HEK293 (cell line): ENCODE measurements around the gene HEYL.

Experiments
- CTCF ChIA-PET: fragments of 350-600 bp; formaldehyde crosslinking; extraction: SDS; loops from one replicate; lab custom pipeline; 2021; ENCODE audit warnings: antibody characterized with exemption; lab: Yijun Ruan, JAX
- POLR2A ChIA-PET: fragments of 300-600 bp; formaldehyde crosslinking; extraction: SDS; loops from one replicate; lab custom pipeline; 2020; ENCODE audit warnings: antibody characterized with exemption, inconsistent platforms; lab: Yijun Ruan, JAX
- H3K27ac ChIP-seq: fragments of 200-500 bp; sonication (Bioruptor generic); 2 replicates; pipeline ENCODE4 v1.5.1; 2014; ENCODE audit warnings: low read depth, low read length, control low read depth, inconsistent platforms; ENCODE audit errors: extremely low read depth
- H3K36me3 ChIP-seq, 2 experiments: fragments of 200-500 bp in 1 of 2; sonication (Bioruptor generic) in 1 of 2; 1 replicate in 1 of 2; 2 replicates in 1 of 2; pipeline ENCODE4 v1.5.1; 2014 to 2017; ENCODE audit warnings: inconsistent platforms in 2 of 2, low read length in 2 of 2; ENCODE audit not compliant: control insufficient read depth in 2 of 2, insufficient read depth in 1 of 2
- H3K4me1 ChIP-seq: fragments of 200-500 bp; sonication (Bioruptor generic); 2 replicates; pipeline ENCODE4 v1.5.1; 2014; ENCODE audit warnings: mild to moderate bottlenecking, low read length, inconsistent platforms; ENCODE audit not compliant: control insufficient read depth, insufficient read depth
- H3K4me3 ChIP-seq: 2 replicates; pipeline ENCODE4 v1.5.1; 2011; ENCODE audit warnings: low read depth, mild to moderate bottlenecking, control low read depth, low read length, moderate library complexity
- H3K9me3 ChIP-seq: fragments of 200-500 bp; sonication (Bioruptor generic); 2 replicates; pipeline ENCODE4 v1.5.1; 2014; ENCODE audit warnings: low read depth, low read length, inconsistent platforms; ENCODE audit not compliant: control insufficient read depth, insufficient read depth
- EGR2 ChIP-seq: fragments of 450-650 bp; formaldehyde crosslinking; IDR thresholded peaks from 2 replicates; pipeline ENCODE4 v1.5.1; 2016; ENCODE audit warnings: low read depth, missing biosample characterization, missing genetic modification characterization
- GFI1B ChIP-seq: fragments of 450-650 bp; formaldehyde crosslinking; IDR thresholded peaks from 2 replicates; pipeline ENCODE4 v1.5.1; 2016; ENCODE audit warnings: missing biosample characterization, missing genetic modification characterization
- GLIS1 ChIP-seq: fragments of 450-650 bp; formaldehyde crosslinking; IDR thresholded peaks from 2 replicates; pipeline ENCODE4 v1.5.1; 2016; ENCODE audit warnings: missing biosample characterization, missing genetic modification characterization
- GLIS2 ChIP-seq: fragments of 450-650 bp; formaldehyde crosslinking; IDR thresholded peaks from 2 replicates; pipeline ENCODE4 v1.5.1; 2016; ENCODE audit warnings: missing biosample characterization, missing genetic modification characterization
- HOXC10 ChIP-seq: sonication (generic); formaldehyde crosslinking; IDR thresholded peaks from 2 replicates; pipeline ENCODE4 v1.8.1; 2023; ENCODE audit warnings: mild to moderate bottlenecking, missing genetic modification reagents
- OVOL3 ChIP-seq: fragments of 450-650 bp; formaldehyde crosslinking; IDR thresholded peaks from 2 replicates; pipeline ENCODE4 v1.5.1; 2016; ENCODE audit warnings: missing biosample characterization, missing genetic modification characterization
- ZBTB11 ChIP-seq: fragments of 450-650 bp; formaldehyde crosslinking; conservative IDR thresholded peaks from 2 replicates; pipeline ENCODE4 v1.5.1; 2016; ENCODE audit warnings: low read depth, missing biosample characterization, missing genetic modification characterization
- ZBTB26 ChIP-seq: fragments of 450-650 bp; formaldehyde crosslinking; optimal IDR thresholded peaks from 2 replicates; pipeline ENCODE3; 2016; ENCODE audit warnings: missing biosample characterization, mild to moderate bottlenecking, missing genetic modification characterization
- ZBTB8A ChIP-seq: fragments of 450-650 bp; formaldehyde crosslinking; IDR thresholded peaks from 2 replicates; pipeline ENCODE4 v1.5.1; 2016; ENCODE audit warnings: missing biosample characterization, missing genetic modification characterization
- ZIC2 ChIP-seq: fragments of 450-650 bp; formaldehyde crosslinking; IDR thresholded peaks from 2 replicates; pipeline ENCODE4 v1.5.1; 2016; ENCODE audit warnings: missing biosample characterization, missing genetic modification characterization
- ZNF140 ChIP-seq: fragments of 450-650 bp; formaldehyde crosslinking; IDR thresholded peaks from 2 replicates; pipeline ENCODE4 v1.5.1; 2016; ENCODE audit warnings: missing biosample characterization, missing genetic modification characterization
- ZNF157 ChIP-seq: fragments of 450-650 bp; formaldehyde crosslinking; IDR thresholded peaks from 2 replicates; pipeline ENCODE4 v1.5.1; 2016; ENCODE audit warnings: missing biosample characterization, missing genetic modification characterization
- ZNF169 ChIP-seq: fragments of 450-650 bp; formaldehyde crosslinking; IDR thresholded peaks from 2 replicates; pipeline ENCODE4 v1.5.1; 2016; ENCODE audit warnings: missing biosample characterization, missing genetic modification characterization
- ZNF24 ChIP-seq: fragments of 450-650 bp; formaldehyde crosslinking; IDR thresholded peaks from 2 replicates; pipeline ENCODE4 v1.5.1; 2016; ENCODE audit warnings: missing biosample characterization, missing genetic modification characterization
- ZNF335 ChIP-seq: fragments of 450-650 bp; formaldehyde crosslinking; conservative IDR thresholded peaks from 2 replicates; pipeline ENCODE4 v1.5.1; 2016; ENCODE audit warnings: missing biosample characterization, missing genetic modification characterization
- ZNF354C ChIP-seq: fragments of 450-650 bp; formaldehyde crosslinking; IDR thresholded peaks from 2 replicates; pipeline ENCODE4 v1.5.1; 2016; ENCODE audit warnings: missing biosample characterization, missing genetic modification characterization, low read depth, borderline replicate concordance
- ZNF423 ChIP-seq: fragments of 450-650 bp; formaldehyde crosslinking; IDR thresholded peaks from 2 replicates; pipeline ENCODE4 v1.5.1; 2016; ENCODE audit warnings: missing biosample characterization, missing genetic modification characterization
- ZNF488 ChIP-seq: fragments of 450-650 bp; formaldehyde crosslinking; IDR thresholded peaks from 2 replicates; pipeline ENCODE4 v1.5.1; 2016; ENCODE audit warnings: missing biosample characterization, missing genetic modification characterization
- ZNF530 ChIP-seq: fragments of 450-650 bp; formaldehyde crosslinking; IDR thresholded peaks from 2 replicates; pipeline ENCODE4 v1.5.1; 2016; ENCODE audit warnings: low read depth, missing biosample characterization, missing genetic modification characterization
- ZNF561 ChIP-seq: fragments of 450-650 bp; IDR thresholded peaks from 2 replicates; pipeline ENCODE4 v1.5.1; 2018; ENCODE audit warnings: missing biosample characterization, missing genetic modification characterization, borderline replicate concordance
- ZNF610 ChIP-seq: fragments of 450-650 bp; formaldehyde crosslinking; IDR thresholded peaks from 2 replicates; pipeline ENCODE4 v1.5.1; 2016; ENCODE audit warnings: missing biosample characterization, missing genetic modification characterization, borderline replicate concordance
- ZNF621 ChIP-seq: fragments of 450-650 bp; formaldehyde crosslinking; IDR thresholded peaks from 2 replicates; pipeline ENCODE4 v1.5.1; 2017; ENCODE audit warnings: missing biosample characterization, missing genetic modification characterization
- ZNF629 ChIP-seq: fragments of 450-650 bp; formaldehyde crosslinking; IDR thresholded peaks from 2 replicates; pipeline ENCODE4 v1.5.1; 2017; ENCODE audit warnings: missing biosample characterization, missing genetic modification characterization
- ZNF654 ChIP-seq: fragments of 450-650 bp; formaldehyde crosslinking; IDR thresholded peaks from 2 replicates; pipeline ENCODE4 v1.5.1; 2016; ENCODE audit warnings: low read depth, missing biosample characterization, missing genetic modification characterization
- TF ChIP-seq, protein P1 (sequence below): fragments of 450-650 bp; formaldehyde crosslinking; IDR thresholded peaks from 2 replicates; pipeline ENCODE4 v1.5.1; 2016; ENCODE audit warnings: missing biosample characterization, missing genetic modification characterization

HEYL gene

DNA sequence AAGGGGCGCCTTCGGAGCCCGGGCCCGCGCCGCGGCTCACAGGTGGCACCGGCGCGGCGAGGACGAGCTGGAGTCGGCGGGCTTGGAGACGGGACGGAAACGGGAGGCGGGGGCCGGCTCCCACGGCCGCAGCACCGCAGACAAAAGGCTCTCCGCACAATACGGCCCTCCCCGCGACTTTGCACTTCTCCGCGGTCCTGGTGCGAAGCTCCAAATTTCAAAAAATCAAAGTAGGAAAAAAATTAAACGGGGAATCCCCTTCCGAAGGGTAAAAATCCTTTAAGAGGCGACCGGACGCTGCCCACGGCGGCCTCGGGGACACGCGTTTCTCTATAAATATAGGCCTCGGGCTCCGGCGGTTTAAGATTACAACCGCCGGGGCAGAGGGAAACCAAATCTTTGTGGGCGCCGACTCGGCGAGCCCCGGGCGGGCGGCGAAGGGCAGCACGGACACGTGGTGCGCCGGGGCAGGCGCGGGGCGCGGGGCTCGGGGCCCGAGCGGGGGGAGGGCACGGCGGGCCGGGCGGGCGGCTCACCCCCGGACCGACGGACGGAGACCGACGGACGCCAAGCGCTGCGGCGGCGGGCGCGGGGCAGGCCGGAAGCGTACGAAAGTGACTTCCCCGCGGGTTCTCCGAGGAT, 63.3 kb downstream of the HEYL start:
- Histone ChIP-seq H3K36me3 (peaks cover 12 to 46% of the 10 kb centered on the region in 2 experiments; a peak in 2 of 3 replicates), H3K9me3 (no peaks in the 10 kb centered on the region), H3K27ac (peak overlapping the region; percentile 75), H3K4me1 (0 out of 2 replicates have a peak, but pooled peaks cover 3% of the 10 kb centered on the region), H3K4me3 (peak overlapping the region; percentile 76)
- POLR2A ChIA-PET, result interaction anchor here (1.0 to 1.7 kb wide), 7 partner anchors 11 to 470 kb away, joined by 3 to 6 read pairs (median 4); partner anchors contain the start of gene PPIE
- TF ChIP-seq ZNF530 (tag by site-specific recombination), result no peak
- no peak for TF ChIP-seq GLIS2 (tag by site-specific recombination)
- peak; percentile 68 for TF ChIP-seq ZBTB26 (tag by site-specific recombination)
- 0 out of 2 replicates have a peak, but pooled peaks have one; percentile 40 for TF ChIP-seq HOXC10 (CRISPR knock-in tag)
- 0 out of 2 replicates have a peak, but pooled peaks have one; percentile 3 for TF ChIP-seq ZBTB11 (tag by site-specific recombination)
- CTCF ChIA-PET, result interaction anchor here (0.6 to 1.5 kb wide), 4 partner anchors 20 to 308 kb away, joined by 3 to 8 read pairs (median 3); no protein-coding TSS in a partner anchor

DNA sequence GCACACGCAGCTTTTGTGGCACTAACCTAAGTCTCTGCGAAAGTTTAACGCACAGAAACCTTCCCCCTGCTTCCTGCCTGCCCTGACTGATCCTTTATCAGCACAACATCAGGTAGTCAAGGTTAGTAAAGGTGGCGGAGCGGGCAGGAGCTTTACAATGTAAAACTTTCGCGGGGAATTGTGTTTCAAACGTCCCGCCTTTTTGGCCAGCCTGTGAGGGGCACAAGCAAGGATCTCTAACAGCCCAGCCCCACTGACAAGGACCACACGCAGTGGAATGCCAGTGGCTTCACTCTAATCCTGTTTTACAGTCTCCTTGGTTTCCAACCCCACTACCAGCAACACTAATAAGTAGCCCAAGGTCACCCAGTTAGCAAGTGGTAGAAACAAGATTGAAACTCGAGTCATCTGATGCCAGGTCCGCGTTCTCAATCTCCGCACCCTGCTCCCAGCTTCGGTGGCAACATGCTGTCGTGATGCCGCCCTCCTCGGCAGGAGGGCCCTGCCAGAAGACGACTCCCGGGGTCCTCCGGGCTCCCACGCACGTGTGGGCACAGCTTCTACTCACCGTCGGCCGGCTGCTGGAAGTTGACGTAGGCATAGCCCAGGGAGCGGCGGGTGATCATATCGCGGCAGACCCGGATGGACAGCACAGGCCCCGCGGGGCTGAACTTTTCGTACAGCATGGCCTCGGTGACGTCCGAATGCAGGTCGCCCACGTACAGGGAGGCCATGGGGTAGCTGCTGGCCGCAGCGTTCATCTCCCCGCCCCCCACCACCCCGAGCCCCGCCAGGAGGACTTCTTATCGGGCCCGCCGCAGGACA, 64.0 kb downstream of the HEYL start:
- POLR2A ChIA-PET, result interaction anchor here (1.0 to 1.7 kb wide), 5 partner anchors 10 to 470 kb away, joined by 3 to 6 read pairs (median 4); partner anchors contain the start of gene PPIE
- peaks cover 12 to 53% of the 10 kb centered on the region in 2 experiments; a peak in 2 of 3 replicates for H3K36me3 ChIP-seq
- CTCF ChIA-PET, result interaction anchor here (0.6 to 2.7 kb wide), 5 partner anchors 31 to 307 kb away, joined by 3 to 10 read pairs (median 3); no protein-coding TSS in a partner anchor
- H3K9me3 ChIP-seq, result no peaks in the 10 kb centered on the region
- H3K4me1 ChIP-seq, result 0 out of 2 replicates have a peak, but pooled peaks cover 3% of the 10 kb centered on the region
- peak overlapping the region; percentile 75 for H3K27ac ChIP-seq
- peak overlapping the region; percentile 76 for H3K4me3 ChIP-seq
- no peak for TF ChIP-seq OVOL3 (tag by site-specific recombination)
- peak; percentile 50 for TF ChIP-seq ZBTB8A (tag by site-specific recombination)
- no peak for TF ChIP-seq ZNF24 (tag by site-specific recombination)
- TF ChIP-seq ZNF561, result 0 out of 2 replicates have a peak, but pooled peaks have one; percentile 12
- no peak for TF ChIP-seq ZNF621 (tag by site-specific recombination)
- no peak for TF ChIP-seq HOXC10 (CRISPR knock-in tag)
- TF ChIP-seq GFI1B, result 0 out of 2 replicates have a peak, but pooled peaks have one; percentile 13
- no peak for TF ChIP-seq ZNF610 (tag by site-specific recombination)
- TF ChIP-seq GLIS1 (tag by site-specific recombination), result peak; percentile 81
- TF ChIP-seq ZNF169 (tag by site-specific recombination), result no peak
- no peak for TF ChIP-seq ZNF157 (tag by site-specific recombination)
- no peak for TF ChIP-seq ZNF654 (tag by site-specific recombination)
- no peak for TF ChIP-seq ZNF140 (tag by site-specific recombination)
- TF ChIP-seq ZNF629 (tag by site-specific recombination), result peak; percentile 71; the same call in 1 of the 2 replicates
- TF ChIP-seq ZIC2 (tag by site-specific recombination), result peak; percentile 95
- TF ChIP-seq ZNF335 (tag by site-specific recombination), result 0 out of 2 replicates have a peak, but pooled peaks have one; percentile 32
- no peak for TF ChIP-seq ZNF423 (tag by site-specific recombination)
- no peak for TF ChIP-seq ZNF488
- TF ChIP-seq EGR2 (tag by site-specific recombination), result peak; percentile 78
- TF ChIP-seq, protein P1, sequence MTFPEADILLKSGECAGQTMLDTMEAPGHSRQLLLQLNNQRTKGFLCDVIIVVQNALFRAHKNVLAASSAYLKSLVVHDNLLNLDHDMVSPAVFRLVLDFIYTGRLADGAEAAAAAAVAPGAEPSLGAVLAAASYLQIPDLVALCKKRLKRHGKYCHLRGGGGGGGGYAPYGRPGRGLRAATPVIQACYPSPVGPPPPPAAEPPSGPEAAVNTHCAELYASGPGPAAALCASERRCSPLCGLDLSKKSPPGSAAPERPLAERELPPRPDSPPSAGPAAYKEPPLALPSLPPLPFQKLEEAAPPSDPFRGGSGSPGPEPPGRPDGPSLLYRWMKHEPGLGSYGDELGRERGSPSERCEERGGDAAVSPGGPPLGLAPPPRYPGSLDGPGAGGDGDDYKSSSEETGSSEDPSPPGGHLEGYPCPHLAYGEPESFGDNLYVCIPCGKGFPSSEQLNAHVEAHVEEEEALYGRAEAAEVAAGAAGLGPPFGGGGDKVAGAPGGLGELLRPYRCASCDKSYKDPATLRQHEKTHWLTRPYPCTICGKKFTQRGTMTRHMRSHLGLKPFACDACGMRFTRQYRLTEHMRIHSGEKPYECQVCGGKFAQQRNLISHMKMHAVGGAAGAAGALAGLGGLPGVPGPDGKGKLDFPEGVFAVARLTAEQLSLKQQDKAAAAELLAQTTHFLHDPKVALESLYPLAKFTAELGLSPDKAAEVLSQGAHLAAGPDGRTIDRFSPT (tag by site-specific recombination), result peak; percentile 82
- no peak for TF ChIP-seq ZNF354C (tag by site-specific recombination)
